WTC11 (cell line): ENCODE data around the gene ADNP2. TPM values are rescaled to one million over a fixed set of nuclear protein-coding genes. Genes with fewer than 3 reads are reported as not detected.

Experiments used
- ATAC-seq: fragments of 200-7000 bp; cut with Tn5 transposase; 2 replicates; pipeline ENCODE4 v1.10.0; 2021; ENCODE audit warnings: mild to moderate bottlenecking, moderate library complexity
- CTCF ChIA-PET: fragments of 300-600 bp; sonication (Branson Sonifier 250); formaldehyde crosslinking; loops from one replicate; lab custom pipeline; 2021; ENCODE audit warnings: antibody characterized with exemption; lab: Charles Lee
- POLR2A ChIA-PET: fragments of 350-600 bp; sonication (Branson Sonifier 250); formaldehyde crosslinking; loops from one replicate; lab custom pipeline; 2021; ENCODE audit warnings: antibody characterized with exemption; lab: Charles Lee
- DNase-seq: peaks from one replicate; pipeline ENCODE4 v3.0.0; 2021; ENCODE audit warnings: low spot score
- H3K27ac Mint-ChIP-seq: 2 replicates; pipeline ENCODE4 v1.8.0; 2021; ENCODE audit warnings: mixed read lengths
- H3K27me3 Mint-ChIP-seq: 2 replicates; pipeline ENCODE4 v1.8.0; 2021; ENCODE audit warnings: low read depth, mild to moderate bottlenecking, moderate library complexity, mixed read lengths
- H3K36me3 Mint-ChIP-seq: 2 replicates; pipeline ENCODE4 v1.8.0; 2021; ENCODE audit warnings: mixed read lengths
- H3K4me1 Mint-ChIP-seq: 2 replicates; pipeline ENCODE4 v1.8.0; 2022; ENCODE audit warnings: mixed read lengths
- H3K4me3 Mint-ChIP-seq: 2 replicates; pipeline ENCODE4 v1.8.0; 2021; ENCODE audit warnings: mild to moderate bottlenecking, moderate library complexity, mixed read lengths
- H3K9me3 Mint-ChIP-seq: 2 replicates; pipeline ENCODE4 v1.8.0; 2021; ENCODE audit warnings: mixed read lengths
- ARID4B ChIP-seq: sonication (generic); formaldehyde crosslinking; IDR thresholded peaks from 2 replicates; pipeline ENCODE4 v1.8.0; 2023; ENCODE audit warnings: missing genetic modification reagents, mild to moderate bottlenecking, borderline replicate concordance
- ATF1 ChIP-seq: sonication (generic); formaldehyde crosslinking; IDR thresholded peaks from 2 replicates; pipeline ENCODE4 v1.8.1; 2023; ENCODE audit warnings: mild to moderate bottlenecking, moderate library complexity, missing genetic modification reagents
- FOXK1 ChIP-seq: sonication (generic); formaldehyde crosslinking; IDR thresholded peaks from 2 replicates; pipeline ENCODE4 v1.8.0; 2022; ENCODE audit warnings: mild to moderate bottlenecking, moderate library complexity, missing genetic modification reagents
- FOXP1 ChIP-seq: sonication (generic); formaldehyde crosslinking; IDR thresholded peaks from 2 replicates; pipeline ENCODE4 v1.8.0; 2022; ENCODE audit warnings: missing genetic modification reagents, mild to moderate bottlenecking, moderate library complexity, borderline replicate concordance
- GABPB1 ChIP-seq: sonication (generic); formaldehyde crosslinking; IDR thresholded peaks from 2 replicates; pipeline ENCODE4 v1.8.1; 2023; ENCODE audit warnings: mild to moderate bottlenecking, missing genetic modification reagents
- KAT7 ChIP-seq: sonication (generic); formaldehyde crosslinking; IDR thresholded peaks from 2 replicates; pipeline ENCODE4 v1.8.1; 2023; ENCODE audit warnings: missing genetic modification reagents, mild to moderate bottlenecking, borderline replicate concordance
- NFATC4 ChIP-seq: fragments of 250-450 bp; sonication (Bioruptor Pico); IDR thresholded peaks from 2 replicates; pipeline ENCODE4 v1.9.0; 2021; ENCODE audit warnings: mild to moderate bottlenecking
- PRDM15 ChIP-seq: sonication (generic); formaldehyde crosslinking; IDR thresholded peaks from 2 replicates; pipeline ENCODE4 v1.8.0; 2022; ENCODE audit warnings: missing genetic modification reagents
- SMAD4 ChIP-seq: sonication (generic); formaldehyde crosslinking; IDR thresholded peaks from 2 replicates; pipeline ENCODE4 v1.8.0; 2022; ENCODE audit warnings: mild to moderate bottlenecking, missing genetic modification reagents
- SP1 ChIP-seq: sonication (generic); formaldehyde crosslinking; conservative IDR thresholded peaks from 2 replicates; pipeline ENCODE4 v1.8.1; 2022; ENCODE audit warnings: missing genetic modification reagents
- USF2 ChIP-seq: sonication (generic); formaldehyde crosslinking; IDR thresholded peaks from 2 replicates; pipeline ENCODE4 v1.8.1; 2023; ENCODE audit warnings: mild to moderate bottlenecking, missing genetic modification reagents, moderate library complexity
- ZBTB43 ChIP-seq: sonication (generic); formaldehyde crosslinking; IDR thresholded peaks from 2 replicates; pipeline ENCODE4 v1.8.1; 2023; ENCODE audit warnings: mild to moderate bottlenecking, missing genetic modification reagents
- ZMAT4 ChIP-seq: fragments of 250-450 bp; sonication (Bioruptor Pico); IDR thresholded peaks from 2 replicates; pipeline ENCODE4 v1.9.0; 2021; ENCODE audit warnings: mild to moderate bottlenecking
- ZNF317 ChIP-seq: sonication (generic); formaldehyde crosslinking; IDR thresholded peaks from 2 replicates; pipeline ENCODE4 v1.8.1; 2023; ENCODE audit warnings: low read depth, mild to moderate bottlenecking, moderate library complexity, missing genetic modification reagents, borderline replicate concordance
- ZNF416 ChIP-seq: fragments of 250-450 bp; sonication (Bioruptor Pico); IDR thresholded peaks from 2 replicates; pipeline ENCODE4 v1.9.0; 2021; ENCODE audit warnings: mild to moderate bottlenecking, inconsistent platforms
- ZNF423 ChIP-seq: fragments of 250-450 bp; sonication (Bioruptor Pico); IDR thresholded peaks from 2 replicates; pipeline ENCODE4 v2.1.2; 2022; ENCODE audit warnings: mild to moderate bottlenecking, moderate library complexity
- total RNA-seq: library from RNA; stranded (reverse); gene quantifications from 3 replicates; pipeline ENCODE4 v1.2.3, GENCODE V29; 2021

Gene ADNP2
- total RNA-seq, 1 experiment from 2014 or later = 56.0 TPM

GRCh38 chr18:80137137-80137536, 28.1 kb downstream of the ADNP2 start (continued):
- TF ChIP-seq ZMAT4 (CRISPR knock-in tag) (no peak), SMAD4 (CRISPR knock-in tag) (no peak)

GRCh38 chr18:80137976-80138375, 28.9 kb downstream of the ADNP2 start:
- ChIA-PET POLR2A (no interaction called here), CTCF (no interaction called here)
- no peak overlapping the region for H3K4me3 Mint-ChIP-seq
- no peaks in the 10 kb centered on the region for H3K9me3 Mint-ChIP-seq
- H3K36me3 Mint-ChIP-seq = peaks cover 73% of the 10 kb centered on the region
- ATAC-seq (no peak), DNase-seq (no peak)
- TF ChIP-seq PRDM15 (CRISPR knock-in tag) = 0 out of 2 replicates have a peak, but pooled peaks have one; percentile 14
- no peak for TF ChIP-seq FOXK1
- no peak for TF ChIP-seq ZBTB43 (CRISPR knock-in tag)
- no peak overlapping the region for H3K27ac Mint-ChIP-seq
- H3K27me3 Mint-ChIP-seq = no peaks in the 10 kb centered on the region; the same call in 1 of the 2 replicates
- peaks cover 7% of the 10 kb centered on the region; the same call in 1 of the 2 replicates for H3K4me1 Mint-ChIP-seq

GRCh38 chr18:80140455-80140985, 31.5 kb downstream of the ADNP2 start:
- no peak for DNase-seq
- ChIA-PET CTCF (interaction anchor here (1.1 kb wide), 1 partner anchor 17 kb away, joined by 3 read pairs; no protein-coding TSS in a partner anchor), POLR2A (no interaction called here)
- Mint-ChIP-seq H3K9me3 (no peaks in the 10 kb centered on the region), H3K27me3 (no peaks in the 10 kb centered on the region; the same call in 1 of the 2 replicates), H3K36me3 (peaks cover 48% of the 10 kb centered on the region), H3K4me3 (no peak overlapping the region), H3K4me1 (peaks cover 7% of the 10 kb centered on the region; the same call in 1 of the 2 replicates), H3K27ac (no peak overlapping the region)
- ATAC-seq = no peak
- TF ChIP-seq ZNF317 = no peak
- TF ChIP-seq KAT7 (CRISPR knock-in tag) = no peak
- no peak for TF ChIP-seq ZNF423 (CRISPR knock-in tag)
- no peak for TF ChIP-seq ARID4B
- no peak for TF ChIP-seq ZMAT4 (CRISPR knock-in tag)
- no peak for TF ChIP-seq NFATC4 (CRISPR knock-in tag)
- TF ChIP-seq ATF1 = no peak
- TF ChIP-seq ZNF416 (CRISPR knock-in tag) = no peak
- TF ChIP-seq GABPB1 (CRISPR knock-in tag) = no peak
- TF ChIP-seq USF2 (CRISPR knock-in tag) = no peak
- TF ChIP-seq SP1 (CRISPR knock-in tag) = no peak
- TF ChIP-seq FOXP1 (CRISPR knock-in tag) = no peak
- TF ChIP-seq, all 79 proteins: peak for 0
